ENCODE measurements around the gene ZIK1. TPM values are rescaled to one million over a fixed set of nuclear protein-coding genes. Genes with fewer than 3 reads are reported as not detected.

Gene ZIK1
- total and polyA plus RNA-seq, 2 experiments from 2014 or later, result 10.3 to 40.5 TPM

DNA sequence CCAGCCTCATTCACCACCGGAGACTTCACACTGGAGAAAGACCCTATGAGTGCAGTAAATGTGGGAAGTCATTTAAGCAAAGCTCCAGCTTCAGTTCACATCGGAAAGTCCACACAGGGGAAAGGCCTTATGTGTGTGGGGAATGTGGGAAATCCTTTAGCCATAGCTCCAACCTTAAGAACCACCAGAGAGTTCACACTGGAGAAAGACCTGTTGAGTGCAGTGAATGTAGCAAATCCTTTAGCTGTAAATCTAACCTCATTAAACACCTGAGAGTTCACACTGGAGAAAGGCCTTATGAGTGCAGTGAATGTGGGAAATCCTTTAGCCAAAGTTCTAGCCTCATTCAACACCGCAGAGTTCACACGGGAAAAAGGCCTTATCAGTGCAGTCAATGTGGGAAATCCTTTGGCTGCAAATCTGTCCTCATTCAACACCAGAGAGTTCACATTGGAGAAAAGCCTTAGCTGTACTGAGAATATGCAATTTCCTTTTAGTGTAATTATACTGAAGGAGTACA is 57.8 kb downstream of the ZIK1 start:
- Mint-ChIP-seq H3K4me3 (no peak overlapping the region), H3K9me3 (peaks cover 15% of the 10 kb centered on the region), H3K27me3 (ENCODE audit: insufficient read depth, low read depth, poor library complexity) (no peaks in the 10 kb centered on the region), H3K36me3 (ENCODE audit: low read depth) (peaks cover 65% of the 10 kb centered on the region), H3K4me1 (no peaks in the 10 kb centered on the region), H3K27ac (no peak overlapping the region)
- Histone ChIP-seq H3K27ac (ENCODE audit: low read depth) (no peak overlapping the region), H3F3A (replicated peaks; ENCODE audit: low read depth) (no peaks in the 10 kb centered on the region), H3K9me2 (ENCODE audit: insufficient read depth) (peaks cover 4% of the 10 kb centered on the region; the same call in 1 of the 2 replicates), H4K20me1 (replicated peaks; ENCODE audit: insufficient read depth) (0 out of 2 replicates have a peak, but pooled peaks cover 5% of the 10 kb centered on the region), H3K4me2 (no peak overlapping the region), H3K36me3 (ENCODE audit: insufficient read depth) (peaks cover 42% of the 10 kb centered on the region), H3K27me3 (ENCODE audit: insufficient read depth) (no peaks in the 10 kb centered on the region), H2AFZ (no peak overlapping the region), H3K4me3 (no peak overlapping the region), H3K79me2 (replicated peaks; ENCODE audit: insufficient read depth) (peaks cover 3% of the 10 kb centered on the region; the same call in 1 of the 2 replicates), H3K4me1 (ENCODE audit: insufficient read depth) (no peaks in the 10 kb centered on the region)
- no peak for TF ChIP-seq JUNB (IDR thresholded peaks at IDR 0.05; ENCODE audit: unreplicated experiment)
- TF ChIP-seq EZH2phosphoT487 (IDR thresholded peaks at IDR 0.05; ENCODE audit: unreplicated experiment), result no peak
- no peak for TF ChIP-seq ZNF331 (CRISPR knock-in tag; IDR thresholded peaks at IDR 0.05; ENCODE audit: low read depth)
- TF ChIP-seq NANOG (IDR thresholded peaks at IDR 0.05; ENCODE audit: borderline replicate concordance), result no peak
- TF ChIP-seq CREB1 (CRISPR knock-in tag; IDR thresholded peaks at IDR 0.05; ENCODE audit: low read depth), result no peak
- no peak for TF ChIP-seq EZH2 (IDR thresholded peaks at IDR 0.05; ENCODE audit: low read depth, unreplicated experiment)
- TF ChIP-seq, protein P1, sequence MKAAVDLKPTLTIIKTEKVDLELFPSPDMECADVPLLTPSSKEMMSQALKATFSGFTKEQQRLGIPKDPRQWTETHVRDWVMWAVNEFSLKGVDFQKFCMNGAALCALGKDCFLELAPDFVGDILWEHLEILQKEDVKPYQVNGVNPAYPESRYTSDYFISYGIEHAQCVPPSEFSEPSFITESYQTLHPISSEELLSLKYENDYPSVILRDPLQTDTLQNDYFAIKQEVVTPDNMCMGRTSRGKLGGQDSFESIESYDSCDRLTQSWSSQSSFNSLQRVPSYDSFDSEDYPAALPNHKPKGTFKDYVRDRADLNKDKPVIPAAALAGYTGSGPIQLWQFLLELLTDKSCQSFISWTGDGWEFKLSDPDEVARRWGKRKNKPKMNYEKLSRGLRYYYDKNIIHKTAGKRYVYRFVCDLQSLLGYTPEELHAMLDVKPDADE (IDR thresholded peaks at IDR 0.05), result no peak
- TF ChIP-seq, protein P2, sequence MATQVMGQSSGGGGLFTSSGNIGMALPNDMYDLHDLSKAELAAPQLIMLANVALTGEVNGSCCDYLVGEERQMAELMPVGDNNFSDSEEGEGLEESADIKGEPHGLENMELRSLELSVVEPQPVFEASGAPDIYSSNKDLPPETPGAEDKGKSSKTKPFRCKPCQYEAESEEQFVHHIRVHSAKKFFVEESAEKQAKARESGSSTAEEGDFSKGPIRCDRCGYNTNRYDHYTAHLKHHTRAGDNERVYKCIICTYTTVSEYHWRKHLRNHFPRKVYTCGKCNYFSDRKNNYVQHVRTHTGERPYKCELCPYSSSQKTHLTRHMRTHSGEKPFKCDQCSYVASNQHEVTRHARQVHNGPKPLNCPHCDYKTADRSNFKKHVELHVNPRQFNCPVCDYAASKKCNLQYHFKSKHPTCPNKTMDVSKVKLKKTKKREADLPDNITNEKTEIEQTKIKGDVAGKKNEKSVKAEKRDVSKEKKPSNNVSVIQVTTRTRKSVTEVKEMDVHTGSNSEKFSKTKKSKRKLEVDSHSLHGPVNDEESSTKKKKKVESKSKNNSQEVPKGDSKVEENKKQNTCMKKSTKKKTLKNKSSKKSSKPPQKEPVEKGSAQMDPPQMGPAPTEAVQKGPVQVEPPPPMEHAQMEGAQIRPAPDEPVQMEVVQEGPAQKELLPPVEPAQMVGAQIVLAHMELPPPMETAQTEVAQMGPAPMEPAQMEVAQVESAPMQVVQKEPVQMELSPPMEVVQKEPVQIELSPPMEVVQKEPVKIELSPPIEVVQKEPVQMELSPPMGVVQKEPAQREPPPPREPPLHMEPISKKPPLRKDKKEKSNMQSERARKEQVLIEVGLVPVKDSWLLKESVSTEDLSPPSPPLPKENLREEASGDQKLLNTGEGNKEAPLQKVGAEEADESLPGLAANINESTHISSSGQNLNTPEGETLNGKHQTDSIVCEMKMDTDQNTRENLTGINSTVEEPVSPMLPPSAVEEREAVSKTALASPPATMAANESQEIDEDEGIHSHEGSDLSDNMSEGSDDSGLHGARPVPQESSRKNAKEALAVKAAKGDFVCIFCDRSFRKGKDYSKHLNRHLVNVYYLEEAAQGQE (IDR thresholded peaks at IDR 0.05; ENCODE audit: unreplicated experiment), result no peak
- no peak for TF ChIP-seq STAT1 (IDR thresholded peaks at IDR 0.05; ENCODE audit: unreplicated experiment)
- TF ChIP-seq POLR2AphosphoS5 (IDR thresholded peaks at IDR 0.05; ENCODE audit: low read depth), result no peak
- no peak for TF ChIP-seq ZNF114 (CRISPR knock-in tag; IDR thresholded peaks at IDR 0.05)
- TF ChIP-seq, protein P3, sequence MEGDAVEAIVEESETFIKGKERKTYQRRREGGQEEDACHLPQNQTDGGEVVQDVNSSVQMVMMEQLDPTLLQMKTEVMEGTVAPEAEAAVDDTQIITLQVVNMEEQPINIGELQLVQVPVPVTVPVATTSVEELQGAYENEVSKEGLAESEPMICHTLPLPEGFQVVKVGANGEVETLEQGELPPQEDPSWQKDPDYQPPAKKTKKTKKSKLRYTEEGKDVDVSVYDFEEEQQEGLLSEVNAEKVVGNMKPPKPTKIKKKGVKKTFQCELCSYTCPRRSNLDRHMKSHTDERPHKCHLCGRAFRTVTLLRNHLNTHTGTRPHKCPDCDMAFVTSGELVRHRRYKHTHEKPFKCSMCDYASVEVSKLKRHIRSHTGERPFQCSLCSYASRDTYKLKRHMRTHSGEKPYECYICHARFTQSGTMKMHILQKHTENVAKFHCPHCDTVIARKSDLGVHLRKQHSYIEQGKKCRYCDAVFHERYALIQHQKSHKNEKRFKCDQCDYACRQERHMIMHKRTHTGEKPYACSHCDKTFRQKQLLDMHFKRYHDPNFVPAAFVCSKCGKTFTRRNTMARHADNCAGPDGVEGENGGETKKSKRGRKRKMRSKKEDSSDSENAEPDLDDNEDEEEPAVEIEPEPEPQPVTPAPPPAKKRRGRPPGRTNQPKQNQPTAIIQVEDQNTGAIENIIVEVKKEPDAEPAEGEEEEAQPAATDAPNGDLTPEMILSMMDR (conservative IDR thresholded peaks at IDR 0.05; ENCODE audit: low read depth in 2 of 2), result no peak
- TF ChIP-seq, protein P4, sequence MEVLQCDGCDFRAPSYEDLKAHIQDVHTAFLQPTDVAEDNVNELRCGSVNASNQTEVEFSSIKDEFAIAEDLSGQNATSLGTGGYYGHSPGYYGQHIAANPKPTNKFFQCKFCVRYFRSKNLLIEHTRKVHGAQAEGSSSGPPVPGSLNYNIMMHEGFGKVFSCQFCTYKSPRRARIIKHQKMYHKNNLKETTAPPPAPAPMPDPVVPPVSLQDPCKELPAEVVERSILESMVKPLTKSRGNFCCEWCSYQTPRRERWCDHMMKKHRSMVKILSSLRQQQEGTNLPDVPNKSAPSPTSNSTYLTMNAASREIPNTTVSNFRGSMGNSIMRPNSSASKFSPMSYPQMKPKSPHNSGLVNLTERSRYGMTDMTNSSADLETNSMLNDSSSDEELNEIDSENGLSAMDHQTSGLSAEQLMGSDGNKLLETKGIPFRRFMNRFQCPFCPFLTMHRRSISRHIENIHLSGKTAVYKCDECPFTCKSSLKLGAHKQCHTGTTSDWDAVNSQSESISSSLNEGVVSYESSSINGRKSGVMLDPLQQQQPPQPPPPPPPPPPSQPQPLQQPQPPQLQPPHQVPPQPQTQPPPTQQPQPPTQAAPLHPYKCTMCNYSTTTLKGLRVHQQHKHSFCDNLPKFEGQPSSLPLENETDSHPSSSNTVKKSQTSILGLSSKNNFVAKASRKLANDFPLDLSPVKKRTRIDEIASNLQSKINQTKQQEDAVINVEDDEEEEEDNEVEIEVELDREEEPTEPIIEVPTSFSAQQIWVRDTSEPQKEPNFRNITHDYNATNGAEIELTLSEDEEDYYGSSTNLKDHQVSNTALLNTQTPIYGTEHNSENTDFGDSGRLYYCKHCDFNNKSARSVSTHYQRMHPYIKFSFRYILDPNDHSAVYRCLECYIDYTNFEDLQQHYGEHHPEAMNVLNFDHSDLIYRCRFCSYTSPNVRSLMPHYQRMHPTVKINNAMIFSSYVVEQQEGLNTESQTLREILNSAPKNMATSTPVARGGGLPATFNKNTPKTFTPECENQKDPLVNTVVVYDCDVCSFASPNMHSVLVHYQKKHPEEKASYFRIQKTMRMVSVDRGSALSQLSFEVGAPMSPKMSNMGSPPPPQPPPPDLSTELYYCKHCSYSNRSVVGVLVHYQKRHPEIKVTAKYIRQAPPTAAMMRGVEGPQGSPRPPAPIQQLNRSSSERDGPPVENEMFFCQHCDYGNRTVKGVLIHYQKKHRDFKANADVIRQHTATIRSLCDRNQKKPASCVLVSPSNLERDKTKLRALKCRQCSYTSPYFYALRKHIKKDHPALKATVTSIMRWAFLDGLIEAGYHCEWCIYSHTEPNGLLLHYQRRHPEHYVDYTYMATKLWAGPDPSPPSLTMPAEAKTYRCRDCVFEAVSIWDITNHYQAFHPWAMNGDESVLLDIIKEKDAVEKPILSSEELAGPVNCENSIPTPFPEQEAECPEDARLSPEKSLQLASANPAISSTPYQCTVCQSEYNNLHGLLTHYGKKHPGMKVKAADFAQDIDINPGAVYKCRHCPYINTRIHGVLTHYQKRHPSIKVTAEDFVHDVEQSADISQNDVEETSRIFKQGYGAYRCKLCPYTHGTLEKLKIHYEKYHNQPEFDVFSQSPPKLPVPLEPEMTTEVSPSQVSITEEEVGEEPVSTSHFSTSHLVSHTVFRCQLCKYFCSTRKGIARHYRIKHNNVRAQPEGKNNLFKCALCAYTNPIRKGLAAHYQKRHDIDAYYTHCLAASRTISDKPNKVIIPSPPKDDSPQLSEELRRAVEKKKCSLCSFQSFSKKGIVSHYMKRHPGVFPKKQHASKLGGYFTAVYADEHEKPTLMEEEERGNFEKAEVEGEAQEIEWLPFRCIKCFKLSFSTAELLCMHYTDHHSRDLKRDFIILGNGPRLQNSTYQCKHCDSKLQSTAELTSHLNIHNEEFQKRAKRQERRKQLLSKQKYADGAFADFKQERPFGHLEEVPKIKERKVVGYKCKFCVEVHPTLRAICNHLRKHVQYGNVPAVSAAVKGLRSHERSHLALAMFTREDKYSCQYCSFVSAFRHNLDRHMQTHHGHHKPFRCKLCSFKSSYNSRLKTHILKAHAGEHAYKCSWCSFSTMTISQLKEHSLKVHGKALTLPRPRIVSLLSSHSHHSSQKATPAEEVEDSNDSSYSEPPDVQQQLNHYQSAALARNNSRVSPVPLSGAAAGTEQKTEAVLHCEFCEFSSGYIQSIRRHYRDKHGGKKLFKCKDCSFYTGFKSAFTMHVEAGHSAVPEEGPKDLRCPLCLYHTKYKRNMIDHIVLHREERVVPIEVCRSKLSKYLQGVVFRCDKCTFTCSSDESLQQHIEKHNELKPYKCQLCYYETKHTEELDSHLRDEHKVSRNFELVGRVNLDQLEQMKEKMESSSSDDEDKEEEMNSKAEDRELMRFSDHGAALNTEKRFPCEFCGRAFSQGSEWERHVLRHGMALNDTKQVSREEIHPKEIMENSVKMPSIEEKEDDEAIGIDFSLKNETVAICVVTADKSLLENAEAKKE (CRISPR knock-in tag; IDR thresholded peaks at IDR 0.05), result no peak
- ATAC-seq, result no peak
- DNase-seq (ENCODE audit: low spot score), result no peak

Measured in GM23338 (cell line).